HepG2 (cell line): ENCODE measurements around the gene MGLL. TPM values are rescaled to one million over a fixed set of nuclear protein-coding genes. Genes with fewer than 3 reads are reported as not detected.

Experiments
- ATAC-seq: fragments of 200-7000 bp; cut with Tn5 transposase; 3 replicates; pipeline ENCODE4 v1.9.1; 2020; ENCODE audit warnings: mild to moderate bottlenecking, moderate library complexity
- BruUV-seq: library from RNA; stranded (reverse); fragments of 400-500 nt; replicated peaks from 2 replicates; lab custom pipeline; 2021; lab: Mats Ljungman, UMichigan
- CTCF ChIA-PET: fragments of 300-600 bp; formaldehyde crosslinking; extraction: SDS; loops from one replicate; lab custom pipeline; 2021; ENCODE audit warnings: low total read pairs, inconsistent platforms, low intra/inter-chr PET ratio; lab: Yijun Ruan, JAX
- POLR2A ChIA-PET: fragments of 350-600 bp; sonication (Branson Sonifier 250); formaldehyde crosslinking; loops from one replicate; lab custom pipeline; 2020; ENCODE audit warnings: antibody characterized with exemption, inconsistent platforms; lab: Yijun Ruan, JAX
- DNase-seq: peaks from one replicate; pipeline ENCODE4 v3.0.0-alpha.2; 2015; ENCODE audit warnings: low spot score
- FAIRE-seq: peaks from 3 replicates; lab custom pipeline; 2011; peaks lifted over from hg19 to GRCh38; lab: Jason Lieb, UNC
- H2AFZ ChIP-seq: one replicate; pipeline ENCODE4 v1.6.1; 2011; ENCODE audit warnings: low read length, inconsistent platforms
- H3K27ac ChIP-seq: fragments of 300-600 bp; 3 replicates; pipeline ENCODE4 v1.8.0; 2011; ENCODE audit warnings: mixed run types, mild to moderate bottlenecking, mixed read lengths, low read length, inconsistent platforms; ENCODE audit not compliant: insufficient read depth; ENCODE audit errors: extremely low read length
- H3K27me3 ChIP-seq, 2 experiments: fragments of 200-600 bp in 1 of 2; 2 replicates in 1 of 2; 3 replicates in 1 of 2; pipeline versions ENCODE4 v1.6.0 to v1.8.0; 2011; ENCODE audit warnings: low read length in 2 of 2, mild to moderate bottlenecking in 2 of 2, moderate library complexity in 2 of 2, inconsistent platforms in 1 of 2; ENCODE audit not compliant: insufficient read depth in 2 of 2, control insufficient read depth in 1 of 2
- H3K36me3 ChIP-seq, 2 experiments: fragments of 200-600 bp in 1 of 2; replicated peaks in 1 of 2; 2 replicates in 1 of 2; 3 replicates in 1 of 2; pipeline versions ENCODE4 v1.5.1 to v1.8.0; 2011; ENCODE audit warnings: low read length in 2 of 2, inconsistent platforms in 1 of 2; ENCODE audit not compliant: insufficient read depth in 2 of 2, control insufficient read depth in 1 of 2
- H3K4me1 ChIP-seq: 2 replicates; pipeline ENCODE4 v1.5.1; 2012; ENCODE audit warnings: low read length, inconsistent platforms; ENCODE audit not compliant: insufficient read depth
- H3K4me2 ChIP-seq: 2 replicates; pipeline ENCODE4 v1.6.0; 2011; ENCODE audit warnings: low read depth, low read length, inconsistent platforms
- H3K4me3 ChIP-seq, 3 experiments: fragments of 200-600 bp in 1 of 3; sonication (generic), shearing (Covaris generic) in 1 of 3; replicated peaks in 1 of 3; 2 replicates each; pipeline ENCODE4 v1.5.1; 2011 to 2016; ENCODE audit warnings: low read length in 3 of 3, inconsistent platforms in 2 of 3, low read depth in 2 of 3, mild to moderate bottlenecking in 2 of 3, control low read depth in 1 of 3, mixed read lengths in 1 of 3; ENCODE audit not compliant: insufficient read depth in 1 of 3
- H3K79me2 ChIP-seq: one replicate; pipeline ENCODE4 v1.6.1; 2011; ENCODE audit warnings: low read length, inconsistent platforms; ENCODE audit not compliant: insufficient read depth
- H3K9ac ChIP-seq: 2 replicates; pipeline ENCODE4 v1.6.0; 2011; ENCODE audit warnings: mild to moderate bottlenecking, low read depth, low read length, inconsistent platforms; ENCODE audit not compliant: insufficient read depth
- H3K9me3 ChIP-seq: 2 replicates; pipeline ENCODE4 v1.5.1; 2012; ENCODE audit warnings: mild to moderate bottlenecking, low read length
- H4K20me1 ChIP-seq: 2 replicates; pipeline ENCODE4 v1.6.0; 2011; ENCODE audit warnings: inconsistent platforms, mild to moderate bottlenecking, low read length, moderate library complexity; ENCODE audit not compliant: insufficient read depth
- DR1 ChIP-seq: sonication (generic); formaldehyde crosslinking; IDR thresholded peaks from 2 replicates; pipeline ENCODE4 v1.8.0; 2021; ENCODE audit warnings: mild to moderate bottlenecking, missing genetic modification reagents, inconsistent platforms
- GATAD2A ChIP-seq: IDR thresholded peaks from 2 replicates; pipeline ENCODE4 v1.6.1; 2016
- HOXA3 ChIP-seq: sonication (generic); formaldehyde crosslinking; IDR thresholded peaks from 2 replicates; pipeline ENCODE4 v1.5.0; 2020; ENCODE audit warnings: missing genetic modification reagents
- MLX ChIP-seq: IDR thresholded peaks from 2 replicates; pipeline ENCODE4 v1.6.1; 2016
- NAIF1 ChIP-seq: sonication (generic); formaldehyde crosslinking; IDR thresholded peaks from 2 replicates; pipeline ENCODE4 v1.5.0; 2020; ENCODE audit warnings: mild to moderate bottlenecking, missing genetic modification reagents, borderline replicate concordance
- NFE2L2 ChIP-seq: fragments of 150-350 bp; IDR thresholded peaks from 2 replicates; pipeline ENCODE4 v1.6.1; 2014; ENCODE audit warnings: low read length
- PHF5A ChIP-seq: IDR thresholded peaks from one replicate; pipeline ENCODE4 v1.6.1; 2018; ENCODE audit warnings: low read depth, missing genetic modification reagents; ENCODE audit not compliant: unreplicated experiment
- SOX6 ChIP-seq, 2 experiments: fragments of 450-650 bp in 1 of 2; sonication (generic) in 1 of 2; formaldehyde crosslinking in 1 of 2; IDR thresholded peaks; 2 replicates each; pipeline versions ENCODE4 v1.4.0 to v1.6.1; 2017 to 2020; ENCODE audit warnings: antibody characterized with exemption in 1 of 2, mild to moderate bottlenecking in 1 of 2, missing genetic modification reagents in 1 of 2
- SRSF4 ChIP-seq: fragments of 200-400 bp; formaldehyde crosslinking; IDR thresholded peaks from one replicate; pipeline ENCODE4 v1.6.1; 2018; ENCODE audit warnings: mild to moderate bottlenecking, low read depth, low read length, moderate library complexity; ENCODE audit not compliant: poor library complexity, severe bottlenecking
- XRCC5 ChIP-seq: fragments of 200-400 bp; formaldehyde crosslinking; optimal IDR thresholded peaks from 2 replicates; pipeline ENCODE3; 2017; ENCODE audit warnings: mild to moderate bottlenecking, low read length
- ZBTB8A ChIP-seq: sonication (generic); formaldehyde crosslinking; IDR thresholded peaks from 2 replicates; pipeline ENCODE4 v1.4.0; 2020; ENCODE audit warnings: mild to moderate bottlenecking, low read depth, missing genetic modification reagents, borderline replicate concordance
- ZNF33A ChIP-seq: sonication (generic); formaldehyde crosslinking; IDR thresholded peaks from 2 replicates; pipeline ENCODE4 v1.5.1; 2020; ENCODE audit warnings: missing genetic modification reagents, mild to moderate bottlenecking, moderate library complexity, borderline replicate concordance
- ZNF468 ChIP-seq: sonication (generic); formaldehyde crosslinking; IDR thresholded peaks from 2 replicates; pipeline ENCODE4 v1.8.0; 2022; ENCODE audit warnings: mild to moderate bottlenecking, moderate library complexity, missing genetic modification reagents
- WGBS: methylation state at CpG from one replicate; pipeline ENCODE4 v1.1.6; 2017; ENCODE audit warnings: low lambda C conversion rate; 5-methylcytosine and 5-hydroxymethylcytosine counted together
- in situ Hi-C: cut with HindIII; loops from 2 replicates; pipeline ENCODE4 v1.10.0; 2017; ENCODE audit warnings: low pct_unique_long_range_greater_than_20kb; ENCODE audit not compliant: extremely low pct_ligation_motif_present
- intact Hi-C: fragments of 100-400 bp; cut with micrococcal nuclease; formaldehyde crosslinking; loops from one replicate; pipeline ENCODE4 v1.10.0; 2022; ENCODE audit not compliant: unreplicated experiment
- polyA plus RNA-seq, 8 experiments: library from polyadenylated mRNA; depleted of rRNA in 3 of 8; stranded (reverse) in 7 of 8; unstranded in 1 of 8; fragments of >200 nt; fragmentation: Illumina TruSeq in 4 of 8; extraction: Trizol in 4 of 8; gene quantifications; 2 replicates each; pipeline versions ENCODE4 v1.2.1 to v1.2.3, GENCODE V29; 2011 to 2016; ENCODE audit warnings: low read depth in 4 of 8, missing spikeins in 1 of 8, mixed read lengths in 1 of 8; ENCODE audit not compliant: insufficient read depth in 1 of 8
- total RNA-seq, 5 experiments: library from RNA; depleted of rRNA; stranded (reverse); fragments of >200 nt; fragmentation: Illumina TruSeq; extraction: Trizol; gene quantifications; 2 replicates each; pipeline ENCODE4 v1.2.3, GENCODE V29; 2016; ENCODE audit warnings: low read depth in 1 of 5

The MGLL gene
- total and polyA plus RNA-seq, 2 of the 13 experiments (the other 11 are each of a cell fraction or from before 2014, with no cell fraction given) = not detected

GRCh38 chr3:127754411-127755304, 67.7 kb downstream of the MGLL start:
- in situ Hi-C loops (no loop called here), intact Hi-C loops (no loop called here)
- no peaks in the 10 kb centered on the region for H3K36me3 ChIP-seq
- FAIRE-seq = no peak
- no peak overlapping the region for H2AFZ ChIP-seq
- ATAC-seq = peak; percentile 39; the same call in 1 of the 3 replicates
- ChIA-PET POLR2A (no interaction called here), CTCF (no interaction called here)
- no TSS peak for BruUV-seq
- H3K4me3 ChIP-seq = no peak overlapping the region
- TF ChIP-seq NFE2L2 (no peak), XRCC5 (no peak), MLX (CRISPR knock-in tag) (no peak), PHF5A (CRISPR knock-in tag) (no peak), GATAD2A (CRISPR knock-in tag) (no peak), DR1 (no peak), SOX6 (IDR thresholded peaks at IDR 0.05) (no peak), SOX6 (CRISPR knock-in tag; IDR thresholded peaks at IDR 0.05) (no peak), ZNF33A (CRISPR knock-in tag) (no peak), NAIF1 (no peak), ZNF468 (CRISPR knock-in tag) (no peak), HOXA3 (no peak), SRSF4 (no peak), ZBTB8A (no peak)
- H3K4me2 ChIP-seq = no peak overlapping the region
- H4K20me1 ChIP-seq = no peaks in the 10 kb centered on the region
- no peak overlapping the region for H3K27ac ChIP-seq
- peaks cover 1 to 43% of the 10 kb centered on the region in 2 experiments; a peak in 4 of 5 replicates for H3K27me3 ChIP-seq
- H3K79me2 ChIP-seq = no peaks in the 10 kb centered on the region
- 44% methylated on average over 32 of the region's 34 CpGs for WGBS
- no peak overlapping the region for H3K9ac ChIP-seq
- no peak for DNase-seq
- H3K4me1 ChIP-seq = no peaks in the 10 kb centered on the region
- H3K9me3 ChIP-seq = no peaks in the 10 kb centered on the region
